HG03060 (cell line): ENCODE measurements around the gene KIRREL3.

Experiments used
- ATAC-seq: cut with Tn5 transposase; IDR thresholded peaks from one replicate; pipeline ENCODE4 v1.9.1; 2021; ENCODE audit warnings: low read depth, moderate number of reproducible peaks; ENCODE audit not compliant: unreplicated experiment

The KIRREL3 gene

GRCh38 chr11:126647735-126648134 lies 352.8 kb downstream of the KIRREL3 start:
- no peak for ATAC-seq

GRCh38 chr11:126646701-126647557 lies 353.6 kb downstream of the KIRREL3 start:
- no peak for ATAC-seq

- ATAC-seq, result no peak
Measured at GRCh38 chr11:126645186-126645585, 355.4 kb downstream of the KIRREL3 start.

- no peak for ATAC-seq
Measured at GRCh38 chr11:126640186-126640585, 360.4 kb downstream of the KIRREL3 start.

- no peak for ATAC-seq
Measured at GRCh38 chr11:126639692-126640091, 360.9 kb downstream of the KIRREL3 start.

GRCh38 chr11:126638648-126639047 lies 361.9 kb downstream of the KIRREL3 start:
- no peak for ATAC-seq

GRCh38 chr11:126637795-126638175 lies 362.8 kb downstream of the KIRREL3 start:
- no peak for ATAC-seq

GRCh38 chr11:126636911-126637794 lies 363.4 kb downstream of the KIRREL3 start:
- ATAC-seq, result no peak

- ATAC-seq, result no peak
Measured at GRCh38 chr11:126635511-126635910, 365.1 kb downstream of the KIRREL3 start.

GRCh38 chr11:126634963-126635362 lies 365.6 kb downstream of the KIRREL3 start:
- no peak for ATAC-seq

- no peak for ATAC-seq
Measured at GRCh38 chr11:126633330-126633729, 367.2 kb downstream of the KIRREL3 start.

GRCh38 chr11:126630893-126631798 lies 369.4 kb downstream of the KIRREL3 start:
- no peak for ATAC-seq

- ATAC-seq, result no peak
Measured at GRCh38 chr11:126630488-126630887, 370.1 kb downstream of the KIRREL3 start.

GRCh38 chr11:126628790-126629621 lies 371.6 kb downstream of the KIRREL3 start:
- ATAC-seq, result no peak

- ATAC-seq, result no peak
Measured at GRCh38 chr11:126628450-126628789, 372.1 kb downstream of the KIRREL3 start.

- ATAC-seq, result no peak
Measured at GRCh38 chr11:126627421-126627820, 373.1 kb downstream of the KIRREL3 start.

- ATAC-seq, result no peak
Measured at GRCh38 chr11:126624506-126624905, 376.1 kb downstream of the KIRREL3 start.

GRCh38 chr11:126619516-126619915 lies 381.1 kb downstream of the KIRREL3 start:
- ATAC-seq, result no peak

GRCh38 chr11:126615845-126616244 lies 384.7 kb downstream of the KIRREL3 start:
- ATAC-seq, result no peak

- no peak for ATAC-seq
Measured at GRCh38 chr11:126613272-126613671, 387.3 kb downstream of the KIRREL3 start.
